Chondrocyte (in vitro differentiated cells): ENCODE results near the gene ZDHHC14. TPM values are rescaled to one million over a fixed set of nuclear protein-coding genes. Genes with fewer than 3 reads are reported as not detected.

ENCODE experiments used
- DNase-seq: peaks from one replicate; pipeline ENCODE4 v3.0.0; 2021; ENCODE audit warnings: mixed read lengths, low spot score
- H3K27ac Mint-ChIP-seq: one replicate; pipeline ENCODE4 v1.8.0; 2021; ENCODE audit warnings: mild to moderate bottlenecking, moderate library complexity, mixed read lengths; ENCODE audit not compliant: unreplicated experiment
- H3K27me3 Mint-ChIP-seq: 2 replicates; pipeline ENCODE4 v1.8.0; 2021; ENCODE audit warnings: low read depth, mixed read lengths
- H3K36me3 Mint-ChIP-seq: 2 replicates; pipeline ENCODE4 v1.8.0; 2021; ENCODE audit warnings: low read depth, mixed read lengths
- H3K4me1 Mint-ChIP-seq: 2 replicates; pipeline ENCODE4 v1.8.0; 2021; ENCODE audit warnings: low read depth, mild to moderate bottlenecking, mixed read lengths
- H3K4me3 Mint-ChIP-seq: one replicate; pipeline ENCODE4 v1.8.0; 2021; ENCODE audit warnings: mild to moderate bottlenecking, moderate library complexity, mixed read lengths; ENCODE audit not compliant: unreplicated experiment
- H3K9me3 Mint-ChIP-seq: 2 replicates; pipeline ENCODE4 v1.8.0; 2021; ENCODE audit warnings: low read depth, mixed read lengths
- CTCF ChIP-seq: fragments of 200-600 bp; sonication (generic); IDR thresholded peaks from 2 replicates; pipeline ENCODE4 v1.5.0; 2021; ENCODE audit warnings: antibody characterized with exemption, mild to moderate bottlenecking, moderate library complexity
- total RNA-seq: library from RNA; stranded (reverse); gene quantifications from 3 replicates; pipeline ENCODE4 v1.2.1, GENCODE V29; 2021

Gene ZDHHC14
- total RNA-seq, 1 donor from 2014 or later, result 8.4 TPM

GRCh38 chr6:157539421-157539822, 158.4 kb downstream of the ZDHHC14 start:
- Mint-ChIP-seq H3K4me1 (peaks cover 22% of the 10 kb centered on the region), H3K27me3 (peaks cover 2% of the 10 kb centered on the region), H3K4me3 (no peak overlapping the region), H3K9me3 (no peaks in the 10 kb centered on the region), H3K36me3 (peaks cover 3% of the 10 kb centered on the region), H3K27ac (no peak overlapping the region)
- TF ChIP-seq CTCF, result no peak
- no peak for DNase-seq

DNA sequence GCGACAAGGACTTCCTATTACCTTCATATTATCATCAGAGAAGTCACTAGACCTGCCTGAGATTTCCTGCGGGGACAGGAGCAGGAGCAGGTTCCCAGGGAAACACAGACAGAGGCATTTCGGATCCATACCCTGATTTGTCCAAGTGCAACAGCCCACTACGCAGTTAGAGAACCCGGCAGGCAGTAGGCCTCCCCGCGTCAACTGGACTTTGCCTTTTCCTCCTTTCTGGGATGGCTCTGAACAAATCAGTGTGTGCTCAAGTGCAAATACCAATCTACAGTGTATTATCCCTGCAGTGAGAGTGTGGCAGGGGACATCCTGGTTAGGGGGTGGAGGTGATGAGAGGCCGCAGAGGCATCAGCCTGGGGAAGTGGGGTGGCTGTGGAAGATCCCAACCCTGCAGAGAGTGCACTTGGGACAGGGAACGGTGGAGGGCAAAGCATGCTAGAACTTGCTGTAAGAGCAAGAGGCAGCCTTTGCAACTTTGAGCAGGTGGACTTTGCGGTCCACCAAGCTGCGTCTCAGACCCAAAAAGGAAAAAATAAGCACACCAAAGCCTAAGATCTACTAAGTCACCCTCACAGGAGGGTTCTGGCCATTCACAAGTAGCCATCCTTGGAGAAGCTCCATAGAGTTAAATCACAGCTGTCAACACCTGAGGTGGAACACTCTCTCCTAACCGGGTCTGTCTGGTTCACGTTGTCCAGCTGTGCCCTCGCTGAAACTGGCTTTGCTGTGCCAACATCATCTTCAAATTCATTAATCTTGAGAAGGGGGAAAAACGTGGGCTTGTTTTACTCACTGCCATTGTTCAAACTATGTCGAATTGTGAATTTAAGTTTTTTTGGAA, 159.1 kb downstream of the ZDHHC14 start:
- Mint-ChIP-seq H3K4me1 (peaks cover 20% of the 10 kb centered on the region), H3K4me3 (no peak overlapping the region), H3K27ac (no peak overlapping the region), H3K9me3 (peaks cover 5% of the 10 kb centered on the region), H3K27me3 (peaks cover 2% of the 10 kb centered on the region), H3K36me3 (peaks cover 8% of the 10 kb centered on the region)
- no peak for TF ChIP-seq CTCF
- DNase-seq, result no peak

GRCh38 chr6:157541618-157542413, 160.8 kb downstream of the ZDHHC14 start:
- peaks cover 6% of the 10 kb centered on the region for H3K4me1 Mint-ChIP-seq
- H3K27me3 Mint-ChIP-seq, result peaks cover 2% of the 10 kb centered on the region
- DNase-seq, result no peak
- peaks cover 8% of the 10 kb centered on the region for H3K36me3 Mint-ChIP-seq
- no peak for TF ChIP-seq CTCF
- H3K9me3 Mint-ChIP-seq, result peaks cover 6% of the 10 kb centered on the region
- no peak overlapping the region for H3K4me3 Mint-ChIP-seq
- H3K27ac Mint-ChIP-seq, result no peak overlapping the region

DNA sequence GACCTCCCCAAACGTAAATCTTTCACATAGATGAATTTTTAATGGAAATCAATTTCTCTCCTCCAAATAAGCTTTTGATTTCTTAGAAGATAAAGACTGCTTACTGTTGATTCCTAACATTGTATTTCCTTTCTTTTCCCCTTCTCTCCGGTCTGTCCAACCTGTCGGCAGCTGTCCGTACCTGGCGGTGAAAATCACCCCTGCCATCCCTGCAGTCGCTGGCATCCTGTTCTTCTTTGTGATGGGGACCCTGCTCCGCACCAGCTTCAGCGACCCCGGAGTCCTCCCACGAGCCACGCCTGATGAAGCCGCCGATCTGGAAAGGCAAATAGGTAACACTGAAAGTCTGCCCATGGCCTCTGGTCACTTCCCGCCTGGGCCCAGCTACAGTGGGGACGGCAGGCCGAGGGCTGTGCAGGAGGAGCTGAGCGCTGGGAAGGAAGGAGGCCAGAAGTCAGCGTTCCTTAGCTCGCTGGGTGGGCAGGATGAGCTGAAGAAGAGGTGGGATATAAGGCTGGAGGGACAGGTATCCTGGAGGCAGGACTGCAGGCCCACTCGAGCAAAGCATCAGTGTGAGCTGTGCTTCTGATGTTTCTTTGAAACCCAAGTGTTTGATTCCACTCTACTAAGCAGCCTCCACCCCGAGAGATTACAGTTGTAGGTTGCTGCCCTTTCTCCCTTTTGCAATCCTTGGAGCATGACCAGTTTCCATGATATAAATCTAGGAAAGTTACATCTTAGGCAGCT, 161.6 kb downstream of the ZDHHC14 start:
- H3K27me3 Mint-ChIP-seq, result peaks cover 2% of the 10 kb centered on the region
- H3K36me3 Mint-ChIP-seq, result peaks cover 11% of the 10 kb centered on the region
- no peak for TF ChIP-seq CTCF
- H3K9me3 Mint-ChIP-seq, result peaks cover 6% of the 10 kb centered on the region
- H3K4me1 Mint-ChIP-seq, result peaks cover under 1% of the 10 kb centered on the region
- no peak overlapping the region for H3K4me3 Mint-ChIP-seq
- DNase-seq, result no peak
- H3K27ac Mint-ChIP-seq, result no peak overlapping the region

DNA sequence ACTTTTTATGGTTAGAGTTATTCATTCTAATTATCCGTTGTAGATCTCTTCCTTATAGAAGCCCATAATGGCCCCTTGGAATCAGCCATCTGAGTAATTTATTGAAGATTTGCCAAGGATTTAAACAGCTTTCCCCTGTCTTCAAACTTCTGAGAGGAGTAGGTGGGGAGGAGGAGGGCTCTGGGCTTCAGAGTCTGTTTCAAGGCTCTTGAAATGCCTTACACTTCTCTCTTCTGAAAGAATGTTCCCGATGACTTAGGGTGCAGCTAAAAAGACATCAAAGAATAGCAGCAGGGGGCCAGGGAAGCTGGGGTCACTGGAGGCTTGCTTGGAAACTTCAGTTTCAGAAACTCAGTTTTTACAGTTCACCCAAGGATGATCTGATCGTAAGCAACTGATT, 165.3 kb downstream of the ZDHHC14 start:
- DNase-seq, result no peak
- no peak overlapping the region for H3K4me3 Mint-ChIP-seq
- no peaks in the 10 kb centered on the region for H3K27me3 Mint-ChIP-seq

More for the DNA sequence above, 165.3 kb downstream of the ZDHHC14 start:
- Mint-ChIP-seq H3K9me3 (peaks cover 6% of the 10 kb centered on the region), H3K4me1 (no peaks in the 10 kb centered on the region), H3K36me3 (peaks cover 11% of the 10 kb centered on the region), H3K27ac (no peak overlapping the region)
- TF ChIP-seq CTCF, result no peak
